HG02884 (cell line): Measurements from ENCODE around the gene GABRG2.
"Not testable (repeated sequence)": the region's sequence is repeated elsewhere in the genome, so short reads cannot be mapped to it uniquely, and the experiment has no call there.

Experiments
- ATAC-seq: cut with Tn5 transposase; IDR thresholded peaks from one replicate; pipeline ENCODE4 v1.9.1; 2021; ENCODE audit warnings: mild to moderate bottlenecking, moderate library complexity; ENCODE audit not compliant: unreplicated experiment

The GABRG2 gene

DNA sequence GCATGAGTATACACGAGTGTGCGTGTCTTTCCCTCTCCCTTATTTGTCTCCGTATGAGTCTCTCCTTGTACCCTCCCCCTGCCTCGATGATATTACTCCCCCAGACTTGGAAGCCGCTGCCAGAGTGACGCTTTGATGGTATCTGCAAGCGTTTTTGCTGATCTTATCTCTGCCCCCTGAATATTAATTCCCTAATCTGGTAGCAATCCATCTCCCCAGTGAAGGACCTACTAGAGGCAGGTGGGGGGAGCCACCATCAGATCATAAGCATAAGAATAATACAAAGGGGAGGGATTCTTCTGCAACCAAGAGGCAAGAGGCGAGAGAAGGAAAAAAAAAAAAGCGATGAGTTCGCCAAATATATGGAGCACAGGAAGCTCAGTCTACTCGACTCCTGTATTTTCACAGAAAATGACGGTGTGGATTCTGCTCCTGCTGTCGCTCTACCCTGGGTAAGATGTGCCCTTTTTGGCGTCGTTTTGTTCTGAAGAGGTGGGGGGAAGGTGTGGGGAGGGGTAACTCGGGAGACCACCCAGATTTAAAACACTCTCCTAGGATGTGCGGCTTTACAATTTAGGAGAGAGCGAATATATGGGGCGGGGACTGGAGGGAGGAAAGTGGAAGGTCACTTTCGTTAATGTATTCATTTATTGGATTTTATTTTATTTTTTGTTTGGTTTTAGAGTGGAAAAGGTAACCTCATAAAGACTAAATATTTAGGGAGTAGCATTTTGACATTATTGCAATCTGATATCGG is at the start of gene GABRG2:
TSS of gene GABRG2 (plus strand) at position 119 of the 757 bp plus-strand sequence. CDS start at position 346, 227 bp downstream.
- no peak for ATAC-seq

DNA sequence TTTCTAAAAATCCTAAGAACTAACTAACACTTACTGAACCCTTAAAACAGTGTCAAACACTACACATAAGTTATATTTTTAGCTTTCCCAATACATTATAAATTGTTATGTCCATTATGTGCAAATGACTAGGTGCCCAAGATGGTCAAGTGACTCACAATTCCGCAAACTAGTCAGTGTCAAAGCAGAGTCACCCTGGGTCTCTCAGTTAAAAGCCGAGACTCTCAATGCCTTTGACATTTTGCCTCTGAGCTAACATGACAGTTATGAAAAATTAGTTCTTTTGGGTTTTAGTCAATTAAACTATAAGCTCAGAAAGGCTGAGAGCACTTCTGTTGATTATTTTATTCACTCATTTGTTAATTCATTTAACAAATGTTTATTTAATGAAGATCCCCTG is 42.3 kb upstream of the GABRG2 start:
- no peak for ATAC-seq

DNA sequence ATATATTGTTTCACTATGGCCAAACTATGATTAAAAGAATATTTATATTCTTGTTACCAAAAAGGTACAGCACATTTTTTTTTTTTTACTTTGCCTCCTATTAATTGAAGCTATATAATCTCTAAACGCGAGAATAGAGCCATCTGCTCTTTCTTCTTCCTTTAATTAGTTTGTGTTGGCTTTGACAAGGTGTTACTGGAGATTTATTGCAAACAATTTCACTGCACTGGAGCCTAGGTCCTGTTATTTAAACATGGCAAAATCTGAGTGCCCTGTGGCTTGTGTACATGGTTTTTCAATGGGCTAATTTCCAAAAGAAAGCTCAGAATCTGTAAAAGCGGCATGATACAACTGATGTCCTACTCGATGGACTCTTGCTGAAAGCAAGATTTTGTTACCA is 40.8 kb upstream of the GABRG2 start:
- no peak for ATAC-seq

DNA sequence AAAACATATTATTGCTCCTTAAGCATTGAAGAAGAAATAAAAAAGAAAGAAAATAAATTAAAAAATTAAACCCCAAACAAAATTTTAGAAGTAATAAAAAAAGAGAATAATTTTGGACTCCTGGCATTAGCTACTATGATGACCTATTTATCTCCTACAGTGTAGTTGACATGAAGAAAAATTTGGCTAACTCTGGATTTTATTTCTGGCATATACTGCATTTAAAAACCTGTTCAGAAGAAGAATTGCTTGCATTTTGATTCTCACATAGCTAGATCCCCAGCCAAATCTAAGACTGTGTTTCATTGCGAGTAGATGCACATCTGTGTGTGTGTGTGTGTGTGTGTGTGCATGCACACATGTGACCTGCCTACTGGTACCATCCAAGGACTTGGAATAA is 30.1 kb upstream of the GABRG2 start:
- ATAC-seq = no peak

DNA sequence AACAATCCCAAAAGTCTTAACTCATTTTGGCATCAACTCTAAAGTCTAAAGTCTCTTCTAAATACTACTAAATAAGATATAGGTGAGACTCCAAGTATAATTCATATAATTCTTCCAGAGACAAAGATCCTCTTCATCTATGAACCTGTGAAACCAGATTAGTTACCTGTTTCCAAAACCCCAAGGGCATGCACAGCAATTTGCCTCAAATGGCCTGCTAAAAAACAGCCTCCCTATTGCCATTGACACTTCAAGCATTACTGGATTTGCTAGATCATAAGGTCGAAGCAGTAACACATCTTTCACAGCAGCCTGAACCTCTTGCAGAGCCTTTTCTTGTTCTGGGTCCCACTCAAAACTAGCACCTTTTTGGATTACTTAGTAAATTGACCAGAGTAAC is 20.3 kb upstream of the GABRG2 start:
- no peak for ATAC-seq

DNA sequence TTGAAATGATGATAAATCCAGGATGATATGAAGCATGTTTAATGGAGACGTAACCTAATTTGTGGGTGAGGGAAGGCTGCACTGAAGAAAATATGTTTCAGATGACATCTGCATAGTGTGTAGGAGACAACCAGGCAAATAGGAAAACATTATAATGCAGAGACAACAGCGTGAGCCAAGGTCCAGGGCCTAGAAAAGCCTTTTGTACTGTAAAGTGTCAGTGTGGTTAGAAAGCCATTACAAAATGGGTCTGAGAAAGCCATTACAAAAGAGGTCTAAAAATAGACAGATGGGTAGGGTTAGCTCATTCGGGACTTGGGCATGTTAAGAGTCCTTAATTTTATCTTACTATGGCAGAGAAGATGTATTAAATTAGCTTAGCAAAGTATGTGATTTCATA is 14.9 kb upstream of the GABRG2 start:
- ATAC-seq = no peak

DNA sequence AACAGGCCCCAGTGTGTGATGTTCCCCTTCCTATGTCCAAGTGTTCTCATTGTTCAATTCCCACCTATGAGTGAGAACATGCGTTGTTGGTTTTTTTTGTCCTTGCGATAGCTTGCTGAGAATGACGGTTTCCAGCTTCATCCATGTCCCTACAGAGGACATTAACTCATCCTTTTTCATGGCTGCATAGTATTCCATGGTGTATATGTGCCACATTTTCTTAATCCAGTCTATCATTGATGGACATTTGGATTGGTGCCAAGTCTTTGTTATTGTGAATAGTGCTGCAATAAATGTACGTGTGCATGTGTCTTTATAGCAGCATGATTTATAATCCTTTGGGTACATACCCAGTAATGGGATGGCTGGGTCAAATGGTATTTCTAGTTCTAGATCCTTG is 12.5 kb upstream of the GABRG2 start:
- ATAC-seq = not testable (repeated sequence)

DNA sequence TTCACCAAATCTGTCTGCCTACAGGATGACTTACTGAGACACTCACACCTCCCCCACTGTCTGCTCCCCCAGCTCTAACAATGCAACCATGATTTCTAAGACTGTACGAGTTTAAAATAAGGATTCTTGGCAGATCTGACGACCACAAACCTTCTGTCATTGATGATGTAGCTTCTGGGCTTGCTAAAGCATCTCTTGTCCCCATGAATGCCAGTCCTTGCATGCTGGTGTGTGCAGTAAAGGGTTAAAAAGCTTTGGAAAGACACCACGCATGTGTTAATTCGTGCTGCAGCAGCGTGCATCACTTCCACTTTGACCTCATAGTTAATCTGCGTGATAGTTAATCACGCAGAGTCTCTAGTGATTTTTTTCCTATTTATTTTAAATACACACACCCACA is 411 bp upstream of the GABRG2 start:
- ATAC-seq = no peak

DNA sequence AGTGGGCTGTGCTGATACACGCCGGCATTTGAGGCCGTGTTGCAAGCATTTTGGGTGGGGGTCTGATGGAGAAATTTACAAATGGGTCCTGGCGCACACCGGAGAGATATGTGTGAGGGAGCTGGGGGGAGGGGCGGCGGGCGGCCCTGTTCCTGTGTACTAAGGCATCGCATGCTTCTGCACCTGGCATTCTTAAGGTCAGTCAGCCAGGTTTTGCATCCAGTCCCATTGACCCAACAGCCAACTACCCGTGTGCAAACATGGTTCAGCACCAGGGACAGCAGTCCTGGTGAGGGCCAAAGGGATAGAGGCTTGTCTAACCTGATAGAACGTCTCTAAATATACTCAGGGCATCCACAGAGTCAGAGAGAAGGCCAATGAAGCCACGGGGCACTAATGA is 839 bp downstream of the GABRG2 start:
- ATAC-seq = no peak

DNA sequence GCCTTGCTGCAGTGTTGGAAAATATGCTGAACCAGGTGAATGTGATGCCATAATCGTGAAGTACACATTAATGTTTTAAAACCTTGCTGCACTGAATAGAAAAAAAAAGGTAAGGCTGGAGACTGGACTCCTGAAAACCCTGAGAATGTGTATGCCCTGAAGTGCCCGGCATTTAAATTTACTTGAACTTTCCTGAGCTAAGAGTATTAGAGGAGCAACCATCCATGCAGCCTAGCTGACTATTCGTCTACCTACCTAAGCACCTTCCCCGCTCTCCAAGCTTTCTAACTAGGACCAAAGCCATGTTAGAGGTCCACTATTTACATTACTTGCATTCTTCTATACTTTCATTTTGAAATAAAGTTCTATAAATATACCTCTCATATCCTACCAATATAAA is 1.4 kb downstream of the GABRG2 start:
- ATAC-seq = no peak

DNA sequence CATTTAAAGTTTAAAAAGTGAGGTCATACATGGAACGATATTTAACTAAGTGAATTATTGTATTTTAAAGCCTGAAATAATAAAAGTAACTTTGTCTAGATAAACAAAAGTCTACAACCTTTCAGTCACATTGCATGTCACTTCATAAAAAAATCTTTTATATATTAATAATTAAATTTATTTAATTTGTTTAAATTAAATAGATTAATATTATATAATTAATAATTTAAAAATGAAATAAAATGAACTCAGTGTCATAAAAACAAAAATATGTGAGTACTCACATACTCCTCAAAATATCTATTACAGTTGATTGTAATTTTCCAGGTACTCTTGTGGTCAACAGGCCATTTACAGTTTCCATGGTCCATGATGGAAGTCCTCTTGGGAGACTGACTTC is 11.2 kb downstream of the GABRG2 start:
- no peak for ATAC-seq

DNA sequence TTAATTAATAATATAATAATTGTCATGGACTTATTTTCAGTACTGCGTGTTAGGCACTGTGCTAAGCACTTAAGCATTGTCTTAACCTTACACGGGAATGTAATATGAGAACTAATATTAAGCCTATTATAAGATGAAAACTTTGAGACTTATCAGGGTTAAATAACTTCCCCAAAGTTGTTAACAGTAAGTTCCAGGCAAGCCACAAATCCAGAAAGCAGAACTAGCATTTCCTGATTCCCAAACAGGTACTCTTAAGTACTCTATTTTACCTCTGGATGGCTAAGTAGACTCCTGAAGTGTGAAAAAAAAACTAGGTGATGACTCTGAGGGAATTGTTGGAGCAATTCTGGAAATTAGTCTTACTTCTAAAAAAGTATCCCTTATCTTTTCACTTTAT is 23.8 kb downstream of the GABRG2 start:
- ATAC-seq = no peak

DNA sequence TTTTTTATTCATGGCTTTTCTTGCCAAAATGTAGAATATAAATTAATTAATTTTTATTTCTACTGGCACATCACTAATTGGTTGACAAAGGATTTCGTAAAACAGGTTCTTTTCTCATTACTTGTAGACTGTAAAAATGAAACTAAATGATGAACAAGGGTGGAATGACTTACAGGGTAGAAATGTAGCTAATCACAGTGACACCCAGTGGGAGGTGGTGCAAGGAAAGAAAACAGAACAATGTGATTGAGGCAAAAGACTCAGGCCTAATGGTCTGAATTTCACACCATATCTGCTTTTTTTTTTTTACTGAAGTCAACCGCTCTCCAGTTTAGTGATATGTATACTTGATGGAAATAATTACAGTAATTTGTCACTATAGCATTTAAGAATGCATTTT is 28.9 kb downstream of the GABRG2 start:
- no peak for ATAC-seq

DNA sequence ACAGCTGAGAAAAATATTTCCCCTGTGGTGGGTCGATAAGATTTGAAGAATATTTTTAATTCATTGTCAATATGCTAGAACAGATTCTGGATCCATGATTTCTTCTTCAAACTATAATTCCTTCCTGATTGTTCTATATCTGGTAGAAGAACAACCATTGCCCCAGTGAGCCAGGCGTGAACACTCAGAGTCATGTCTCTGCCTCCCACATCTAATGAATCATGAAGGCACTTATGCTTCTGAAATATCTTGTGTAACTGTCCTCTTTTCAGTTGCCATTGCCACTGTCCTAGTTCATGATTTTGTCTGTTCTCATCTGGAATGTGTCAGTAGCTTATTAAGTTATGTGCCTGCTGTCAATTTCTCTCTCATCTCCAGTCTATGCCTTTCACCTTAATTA is 40.0 kb downstream of the GABRG2 start:
- ATAC-seq = no peak

DNA sequence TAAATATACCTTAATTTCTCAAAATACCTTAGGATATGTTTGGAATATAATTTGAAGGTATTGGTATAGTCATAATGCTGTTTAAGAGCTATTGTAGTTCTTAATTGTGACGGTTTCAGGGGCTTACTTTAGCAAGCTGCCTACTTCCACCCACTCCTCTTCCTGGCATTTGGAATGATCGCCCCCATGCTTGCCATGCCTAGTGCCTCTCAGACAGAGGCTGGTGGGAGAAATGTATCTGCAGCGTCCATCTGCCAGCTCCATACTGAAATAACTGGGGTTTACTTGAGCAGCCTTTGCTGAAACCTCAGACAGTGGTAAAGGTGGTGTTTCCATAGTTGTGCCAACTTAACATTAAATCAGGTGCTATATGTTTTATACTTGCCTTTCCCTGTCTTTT is 52.2 kb downstream of the GABRG2 start:
- ATAC-seq = no peak

DNA sequence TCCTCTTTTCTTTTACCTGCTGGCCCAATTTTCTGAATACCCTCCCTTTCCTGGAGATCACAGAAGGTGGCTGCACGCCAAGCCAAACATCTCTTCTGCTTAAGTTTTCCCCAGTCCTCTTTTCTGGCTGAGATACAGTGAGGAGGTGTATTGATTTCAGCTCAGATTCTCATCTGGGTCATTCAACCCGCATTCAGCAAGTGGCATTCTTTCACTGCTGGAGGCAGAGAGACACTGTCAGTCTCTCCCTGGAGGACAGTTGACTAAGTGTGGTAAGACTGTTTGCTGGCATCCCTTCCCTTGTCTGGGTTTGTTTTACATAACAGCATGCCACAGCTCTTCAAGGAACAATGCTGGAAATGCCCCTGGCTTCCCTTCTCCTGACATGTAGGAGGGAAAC is 60.5 kb downstream of the GABRG2 start:
- no peak for ATAC-seq

DNA sequence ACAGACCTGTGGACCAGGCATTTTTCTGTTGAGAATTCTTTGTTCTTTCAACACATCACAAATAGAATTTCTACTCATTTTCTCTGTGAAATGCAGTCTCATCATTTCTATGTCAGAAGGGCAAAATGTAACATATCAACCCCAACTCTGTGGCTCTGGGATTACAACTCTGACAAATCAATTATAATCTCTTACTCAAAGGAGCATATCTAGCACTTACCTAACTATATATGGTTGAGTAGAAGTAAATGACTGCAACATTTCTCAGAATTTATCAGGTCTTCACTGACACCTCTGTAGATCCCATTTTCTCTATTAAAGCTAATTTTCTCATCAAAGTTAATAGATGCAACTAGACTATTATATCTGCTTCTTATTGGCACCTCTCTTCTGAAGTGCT is 64.8 kb downstream of the GABRG2 start:
- no peak for ATAC-seq

DNA sequence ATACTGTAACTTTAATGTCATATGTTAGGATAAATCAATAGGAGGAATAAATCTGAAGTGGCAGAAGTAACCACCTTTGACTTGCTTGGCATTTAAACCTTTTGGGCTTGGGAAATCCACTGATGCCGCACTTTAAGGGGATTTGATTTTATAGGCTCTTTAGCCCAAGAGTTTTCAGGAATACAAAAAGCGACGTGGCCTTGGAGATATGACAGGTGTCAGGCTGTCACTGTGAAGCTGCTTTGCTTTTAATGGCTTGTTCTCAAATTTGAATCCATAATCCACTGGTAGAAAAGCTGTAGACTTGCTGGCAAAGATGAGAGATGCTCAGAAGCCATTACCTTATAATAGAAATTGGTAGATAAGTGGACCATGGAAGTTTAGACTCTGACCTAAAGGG is 71.6 kb downstream of the GABRG2 start:
- no peak for ATAC-seq

DNA sequence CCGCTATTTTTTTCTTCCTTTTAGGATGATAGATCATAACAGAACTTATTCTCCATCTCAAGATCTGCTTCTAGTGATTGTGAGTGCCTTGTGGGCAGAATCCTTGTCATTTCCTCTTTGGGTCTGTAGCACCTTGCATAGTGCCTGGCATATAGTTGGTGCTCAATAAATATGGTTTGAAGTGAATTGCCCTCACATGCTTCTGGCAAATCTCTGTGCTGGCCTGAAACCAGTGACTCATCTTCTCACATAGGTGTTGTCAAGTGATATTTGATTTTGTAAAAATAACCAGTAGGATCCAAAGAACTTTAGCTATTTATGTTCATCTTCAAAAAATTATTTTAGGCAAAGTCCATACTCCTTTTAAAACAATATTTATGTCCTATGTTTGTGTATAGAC is 86.7 kb downstream of the GABRG2 start:
- no peak for ATAC-seq

DNA sequence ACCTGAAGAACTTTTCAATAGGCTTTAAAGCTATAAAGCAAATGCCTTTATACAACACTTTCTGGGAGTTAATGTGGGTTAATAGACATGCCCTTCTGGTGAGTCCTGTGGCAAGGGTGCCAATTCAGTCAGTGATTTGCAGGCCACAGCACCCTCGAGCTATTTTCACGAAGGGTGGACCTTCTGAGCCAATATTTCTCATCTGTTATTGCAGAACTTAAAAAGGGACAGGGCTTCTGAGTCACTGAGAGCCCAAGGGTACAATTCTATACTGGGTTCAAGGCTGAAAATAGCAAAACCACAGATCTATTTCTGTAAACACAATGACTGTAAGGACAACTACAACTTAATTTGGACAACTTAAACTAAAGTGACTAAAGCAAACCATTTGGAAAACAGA is 92.8 kb downstream of the GABRG2 start:
- no peak for ATAC-seq

DNA sequence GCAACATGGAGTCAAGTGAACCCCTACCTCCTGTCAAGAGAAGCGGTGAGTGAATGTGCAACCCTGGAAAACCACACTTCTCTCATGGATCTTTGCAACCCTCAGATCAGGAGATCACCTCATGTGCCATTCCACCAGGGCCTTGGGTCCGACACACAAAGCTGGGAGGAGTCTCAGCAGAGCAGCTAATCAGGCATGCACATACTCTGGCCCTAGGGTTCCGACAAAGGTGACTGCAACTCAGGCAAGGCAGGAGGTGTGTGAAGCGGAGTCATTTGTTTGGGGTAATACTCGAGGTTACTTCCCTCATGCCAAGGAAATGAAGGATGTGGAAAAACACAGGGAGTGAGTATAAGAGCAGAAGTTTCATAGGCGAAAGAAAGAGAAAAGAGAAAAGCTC is 96.1 kb downstream of the GABRG2 start:
- no peak for ATAC-seq

DNA sequence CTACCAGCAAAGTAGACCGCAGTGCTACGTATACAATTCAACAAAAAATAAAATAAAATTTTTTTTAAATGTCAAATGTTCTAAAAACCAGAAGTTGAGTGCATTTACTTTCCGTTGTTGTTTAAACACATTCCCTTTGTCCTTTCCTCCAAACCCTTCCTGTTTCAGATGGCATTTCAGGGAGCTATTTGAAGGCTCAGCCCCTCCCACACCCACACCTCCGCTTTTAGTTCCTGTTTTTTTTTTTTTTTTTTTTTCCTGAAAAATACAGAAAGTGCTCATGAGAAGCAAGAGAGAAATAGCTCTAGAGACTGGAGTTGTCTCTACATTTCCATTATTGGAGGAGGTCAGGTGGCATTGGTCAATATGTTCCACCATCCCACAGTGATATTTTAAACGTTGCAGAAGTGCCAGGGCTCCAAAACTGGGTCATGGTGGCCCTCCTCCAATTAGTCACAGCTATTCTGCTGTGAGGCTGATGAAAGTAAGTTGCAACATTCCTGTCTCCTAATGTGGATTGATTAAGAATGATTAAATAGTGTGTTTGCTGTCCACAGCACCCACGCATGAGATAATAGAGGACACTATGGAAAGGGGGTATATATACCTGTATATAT is 106.9 kb downstream of the GABRG2 start:
- no peak for ATAC-seq

DNA sequence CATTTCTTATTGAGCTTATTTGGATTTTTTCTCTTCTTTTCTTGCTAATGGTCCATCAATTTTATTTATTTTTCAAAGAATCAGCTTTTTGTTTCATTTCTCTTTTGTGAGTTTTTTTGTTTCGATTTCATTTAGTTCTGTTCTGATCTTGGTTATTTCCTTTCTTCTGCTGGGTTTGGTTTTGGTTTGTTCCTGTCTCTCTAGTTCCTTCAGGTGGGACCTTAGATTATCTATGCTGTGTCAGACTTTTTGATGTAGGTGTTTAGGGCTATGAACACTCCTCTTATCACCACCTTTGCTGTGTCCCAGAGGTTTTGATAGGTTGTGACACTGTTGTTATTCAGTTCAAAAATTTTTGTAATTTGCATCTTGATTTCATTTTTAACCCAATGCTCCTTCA is 119.8 kb downstream of the GABRG2 start:
- no peak for ATAC-seq
